WTC11 (cell line): Measurements from ENCODE around the gene NRAP. TPM values are rescaled to one million over a fixed set of nuclear protein-coding genes. Genes with fewer than 3 reads are reported as not detected.

Source experiments
- ATAC-seq: fragments of 200-7000 bp; cut with Tn5 transposase; 2 replicates; pipeline ENCODE4 v1.10.0; 2021; ENCODE audit warnings: mild to moderate bottlenecking, moderate library complexity
- CTCF ChIA-PET: fragments of 300-600 bp; sonication (Branson Sonifier 250); formaldehyde crosslinking; loops from one replicate; lab custom pipeline; 2021; ENCODE audit warnings: antibody characterized with exemption; lab: Charles Lee
- POLR2A ChIA-PET: fragments of 350-600 bp; sonication (Branson Sonifier 250); formaldehyde crosslinking; loops from one replicate; lab custom pipeline; 2021; ENCODE audit warnings: antibody characterized with exemption; lab: Charles Lee
- DNase-seq: peaks from one replicate; pipeline ENCODE4 v3.0.0; 2021; ENCODE audit warnings: low spot score
- H3K27ac Mint-ChIP-seq: 2 replicates; pipeline ENCODE4 v1.8.0; 2021; ENCODE audit warnings: mixed read lengths
- H3K27me3 Mint-ChIP-seq: 2 replicates; pipeline ENCODE4 v1.8.0; 2021; ENCODE audit warnings: low read depth, mild to moderate bottlenecking, moderate library complexity, mixed read lengths
- H3K36me3 Mint-ChIP-seq: 2 replicates; pipeline ENCODE4 v1.8.0; 2021; ENCODE audit warnings: mixed read lengths
- H3K4me1 Mint-ChIP-seq: 2 replicates; pipeline ENCODE4 v1.8.0; 2022; ENCODE audit warnings: mixed read lengths
- H3K4me3 Mint-ChIP-seq: 2 replicates; pipeline ENCODE4 v1.8.0; 2021; ENCODE audit warnings: mild to moderate bottlenecking, moderate library complexity, mixed read lengths
- H3K9me3 Mint-ChIP-seq: 2 replicates; pipeline ENCODE4 v1.8.0; 2021; ENCODE audit warnings: mixed read lengths
- ARID4B ChIP-seq: sonication (generic); formaldehyde crosslinking; IDR thresholded peaks from 2 replicates; pipeline ENCODE4 v1.8.0; 2023; ENCODE audit warnings: missing genetic modification reagents, mild to moderate bottlenecking, borderline replicate concordance
- ATF3 ChIP-seq: sonication (generic); formaldehyde crosslinking; conservative IDR thresholded peaks from 2 replicates; pipeline ENCODE4 v1.8.1; 2022; ENCODE audit warnings: mild to moderate bottlenecking, missing genetic modification reagents
- ATF6 ChIP-seq: sonication (generic); formaldehyde crosslinking; IDR thresholded peaks from 2 replicates; pipeline ENCODE4 v1.8.1; 2023; ENCODE audit warnings: mild to moderate bottlenecking, missing genetic modification reagents
- CBFB ChIP-seq: sonication (generic); formaldehyde crosslinking; IDR thresholded peaks from 2 replicates; pipeline ENCODE4 v1.8.1; 2022; ENCODE audit warnings: mild to moderate bottlenecking, low read depth, missing genetic modification reagents
- GRHL2 ChIP-seq: fragments of 250-450 bp; sonication (Bioruptor Pico); IDR thresholded peaks from 2 replicates; pipeline ENCODE4 v1.8.0; 2022; ENCODE audit warnings: mild to moderate bottlenecking, moderate library complexity; ENCODE audit not compliant: insufficient replicate concordance, severe bottlenecking
- NFE2L1 ChIP-seq: sonication (generic); formaldehyde crosslinking; IDR thresholded peaks from 2 replicates; pipeline ENCODE4 v1.8.1; 2023; ENCODE audit warnings: missing genetic modification reagents
- NR2C2 ChIP-seq: sonication (generic); formaldehyde crosslinking; IDR thresholded peaks from 2 replicates; pipeline ENCODE4 v1.8.0; 2022; ENCODE audit warnings: mild to moderate bottlenecking, missing genetic modification reagents
- NR3C1 ChIP-seq: sonication (generic); formaldehyde crosslinking; conservative IDR thresholded peaks from 2 replicates; pipeline ENCODE4 v1.8.1; 2023; ENCODE audit warnings: low read depth, mild to moderate bottlenecking, missing genetic modification reagents
- PRRX2 ChIP-seq: fragments of 250-450 bp; sonication (Bioruptor Pico); IDR thresholded peaks from 2 replicates; pipeline ENCODE4 v1.8.0; 2021; ENCODE audit warnings: mild to moderate bottlenecking
- RELA ChIP-seq: sonication (generic); formaldehyde crosslinking; IDR thresholded peaks from 2 replicates; pipeline ENCODE4 v1.8.1; 2022; ENCODE audit warnings: missing genetic modification reagents, mild to moderate bottlenecking, borderline replicate concordance
- SMAD3 ChIP-seq: sonication (generic); formaldehyde crosslinking; IDR thresholded peaks from 2 replicates; pipeline ENCODE4 v1.8.0; 2022; ENCODE audit warnings: missing genetic modification reagents, mild to moderate bottlenecking, borderline replicate concordance
- SMAD4 ChIP-seq: sonication (generic); formaldehyde crosslinking; IDR thresholded peaks from 2 replicates; pipeline ENCODE4 v1.8.0; 2022; ENCODE audit warnings: mild to moderate bottlenecking, missing genetic modification reagents
- STAT6 ChIP-seq: sonication (generic); formaldehyde crosslinking; conservative IDR thresholded peaks from 2 replicates; pipeline ENCODE4 v1.8.1; 2023; ENCODE audit warnings: mild to moderate bottlenecking, low read depth, missing genetic modification reagents, moderate library complexity
- USF1 ChIP-seq: sonication (generic); formaldehyde crosslinking; IDR thresholded peaks from 2 replicates; pipeline ENCODE4 v1.8.0; 2022; ENCODE audit warnings: mild to moderate bottlenecking, missing genetic modification reagents
- ZNF396 ChIP-seq: fragments of 250-450 bp; sonication (Bioruptor Pico); IDR thresholded peaks from 2 replicates; pipeline ENCODE4 v1.8.0; 2021; ENCODE audit warnings: mild to moderate bottlenecking, moderate library complexity, borderline replicate concordance
- ZNF416 ChIP-seq: fragments of 250-450 bp; sonication (Bioruptor Pico); IDR thresholded peaks from 2 replicates; pipeline ENCODE4 v1.9.0; 2021; ENCODE audit warnings: mild to moderate bottlenecking, inconsistent platforms
- ZNF671 ChIP-seq: fragments of 250-450 bp; sonication (Bioruptor Pico); IDR thresholded peaks from 2 replicates; pipeline ENCODE4 v1.8.0; 2021; ENCODE audit warnings: mild to moderate bottlenecking
- total RNA-seq: library from RNA; stranded (reverse); gene quantifications from 3 replicates; pipeline ENCODE4 v1.2.3, GENCODE V29; 2021

NRAP gene
- total RNA-seq, 1 experiment from 2014 or later, result not detected

- no peak for ATAC-seq
- Mint-ChIP-seq H3K4me3 (no peak overlapping the region), H3K27me3 (peaks cover 19% of the 10 kb centered on the region), H3K36me3 (no peaks in the 10 kb centered on the region), H3K9me3 (no peaks in the 10 kb centered on the region), H3K4me1 (no peaks in the 10 kb centered on the region), H3K27ac (no peak overlapping the region)
- no peak for DNase-seq
- CTCF ChIA-PET, result interaction anchor here (1.0 kb wide), 1 partner anchor 72 kb away, joined by 3 read pairs; no protein-coding TSS in a partner anchor
- no peak for TF ChIP-seq SMAD3
- no peak for TF ChIP-seq USF1 (CRISPR knock-in tag)
- TF ChIP-seq ZNF396 (CRISPR knock-in tag), result no peak
- TF ChIP-seq PRRX2 (CRISPR knock-in tag), result no peak
- TF ChIP-seq ATF6, result no peak
- no peak for TF ChIP-seq NFE2L1 (CRISPR knock-in tag)
- no peak for TF ChIP-seq RELA (CRISPR knock-in tag)
- TF ChIP-seq ATF3 (CRISPR knock-in tag), result no peak
- TF ChIP-seq ARID4B, result no peak
- no peak for TF ChIP-seq ZNF671
- no peak for TF ChIP-seq NR2C2 (CRISPR knock-in tag)
- TF ChIP-seq ZNF416 (CRISPR knock-in tag), result no peak
- TF ChIP-seq NR3C1 (CRISPR knock-in tag), result no peak
- TF ChIP-seq GRHL2 (CRISPR knock-in tag), result no peak
- TF ChIP-seq SMAD4 (CRISPR knock-in tag), result no peak
- TF ChIP-seq STAT6 (CRISPR knock-in tag), result no peak
- no peak for TF ChIP-seq CBFB (CRISPR knock-in tag)
- POLR2A ChIA-PET, result interaction anchor here (0.6 kb wide), 1 partner anchor 588 kb away, joined by 3 read pairs; no protein-coding TSS in a partner anchor
These were observed 119.4 kb downstream of the NRAP start for GRCh38 chr10:113544392-113544791.
